ENCODE measurements around the gene PA2G4. TPM values are rescaled to one million over a fixed set of nuclear protein-coding genes. Genes with fewer than 3 reads are reported as not detected.

PA2G4 gene
- total and polyA plus RNA-seq, 4 donors, result 56.8 to 148 (median 68.6) TPM

GRCh38 chr12:56152132-56152755 is 47.9 kb downstream of the PA2G4 start, which contains the start of gene MYL6B:
TSS of gene MYL6B (plus strand) at chr12:56152587. CDS start at chr12:56153919, 1,332 bp downstream.
- H3K27ac ChIP-seq (ENCODE audit: low read depth in 1 of 2, low read length in 2 of 2), result peak within 1 kb of the TSS; percentile 88 to 98
- H3K9me3 ChIP-seq (ENCODE audit: control insufficient read depth in 4 of 4, low read length in 3 of 4), result no peaks in the 10 kb centered on the region
- peak within 1 kb of the TSS; percentile 86 to 95 for H3K9ac ChIP-seq (ENCODE audit: low read depth in 1 of 2, low read length in 2 of 2)
- no peaks in the 10 kb centered on the region for H3K36me3 ChIP-seq (ENCODE audit: control insufficient read depth in 4 of 4, insufficient read depth in 3 of 4, low read depth in 1 of 4, low read length in 3 of 4)
- TF ChIP-seq YY1 (IDR thresholded peaks at IDR 0.05) (peak; percentile 97), HNF4A (conservative IDR thresholded peaks at IDR 0.05) (peak in 1 of 2 donors; percentile 11), NR2F2 (IDR thresholded peaks at IDR 0.05) (no peak), MAX (IDR thresholded peaks at IDR 0.05) (peak; percentile 44), TAF1 (conservative IDR thresholded peaks at IDR 0.05) (peak; percentile 39), ZBTB33 (IDR thresholded peaks at IDR 0.05) (peak; percentile 91), JUND (IDR thresholded peaks at IDR 0.05) (peak; percentile 60 to 79), HNF4G (IDR thresholded peaks at IDR 0.05) (no peak), FOXA1 (IDR thresholded peaks at IDR 0.05) (no peak), CTCF (IDR thresholded peaks at IDR 0.05; ENCODE audit: low read depth, low read length, missing input control) (no peak), EGR1 (IDR thresholded peaks at IDR 0.05; ENCODE audit: low read depth in 2 of 2) (peak in 1 of 2 donors; percentile 75), FOXA2 (IDR thresholded peaks at IDR 0.05) (no peak), RAD21 (IDR thresholded peaks at IDR 0.05) (no peak), REST (IDR thresholded peaks at IDR 0.05) (no peak), GABPA (IDR thresholded peaks at IDR 0.05 in 1 of 2, conservative IDR thresholded peaks at IDR 0.05 in 1 of 2) (peak; percentile 49 to 91), ATF3 (IDR thresholded peaks at IDR 0.05) (no peak), SP1 (IDR thresholded peaks at IDR 0.05) (peak; percentile 34), RXRA (IDR thresholded peaks at IDR 0.05) (peak in 1 of 2 donors; percentile 24)
- H3K4me3 ChIP-seq (ENCODE audit: low read depth in 1 of 3, low read length in 3 of 3), result peak within 1 kb of the TSS; percentile 68 to 83 (median 79)
- no peaks in the 10 kb centered on the region for H3K27me3 ChIP-seq (ENCODE audit: control insufficient read depth in 4 of 4, insufficient read depth in 4 of 4, low read length in 3 of 4)
- WGBS, result under 1% methylated on average over 37 of the region's 37 CpGs
- H3K4me1 ChIP-seq (ENCODE audit: control insufficient read depth in 4 of 4, insufficient read depth in 4 of 4, low read length in 3 of 4), result peaks cover 9 to 33% (median 24%) of the 10 kb centered on the region in 4 donors
- peak; percentile 91 for DNase-seq (ENCODE audit: low spot score)

Measured in liver (tissue), 9 donors.